GM12801 (cell line): ENCODE measurements around the gene TMEM266.

ENCODE experiments used
- TF ChIP-seq, protein P1 (sequence below): IDR thresholded peaks from one replicate; pipeline ENCODE4 v1.5.1; 2011; ENCODE audit warnings: control low read depth; ENCODE audit not compliant: insufficient read length; ENCODE audit errors: extremely low read depth

The TMEM266 gene

DNA sequence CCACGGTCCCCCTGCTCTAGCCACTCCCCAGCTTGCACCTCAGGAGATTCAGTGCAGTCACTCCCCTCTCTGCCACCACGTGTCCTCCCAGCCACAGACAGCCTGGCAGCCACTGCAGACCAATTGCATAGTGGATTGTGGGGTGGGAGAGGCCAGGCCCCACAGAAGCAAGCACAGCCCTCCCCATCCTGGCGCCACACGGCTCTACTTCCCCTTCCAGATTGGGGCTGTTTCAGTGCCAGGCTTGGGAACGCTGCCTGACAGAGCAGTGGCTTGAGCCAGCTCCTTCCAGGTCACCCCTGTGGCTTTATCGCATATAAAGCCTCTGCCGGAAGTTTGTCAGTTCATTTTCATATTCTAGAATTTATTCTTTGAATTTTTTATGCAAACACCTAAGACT lies 90.7 kb downstream of the TMEM266 start:
- TF ChIP-seq, protein P1, sequence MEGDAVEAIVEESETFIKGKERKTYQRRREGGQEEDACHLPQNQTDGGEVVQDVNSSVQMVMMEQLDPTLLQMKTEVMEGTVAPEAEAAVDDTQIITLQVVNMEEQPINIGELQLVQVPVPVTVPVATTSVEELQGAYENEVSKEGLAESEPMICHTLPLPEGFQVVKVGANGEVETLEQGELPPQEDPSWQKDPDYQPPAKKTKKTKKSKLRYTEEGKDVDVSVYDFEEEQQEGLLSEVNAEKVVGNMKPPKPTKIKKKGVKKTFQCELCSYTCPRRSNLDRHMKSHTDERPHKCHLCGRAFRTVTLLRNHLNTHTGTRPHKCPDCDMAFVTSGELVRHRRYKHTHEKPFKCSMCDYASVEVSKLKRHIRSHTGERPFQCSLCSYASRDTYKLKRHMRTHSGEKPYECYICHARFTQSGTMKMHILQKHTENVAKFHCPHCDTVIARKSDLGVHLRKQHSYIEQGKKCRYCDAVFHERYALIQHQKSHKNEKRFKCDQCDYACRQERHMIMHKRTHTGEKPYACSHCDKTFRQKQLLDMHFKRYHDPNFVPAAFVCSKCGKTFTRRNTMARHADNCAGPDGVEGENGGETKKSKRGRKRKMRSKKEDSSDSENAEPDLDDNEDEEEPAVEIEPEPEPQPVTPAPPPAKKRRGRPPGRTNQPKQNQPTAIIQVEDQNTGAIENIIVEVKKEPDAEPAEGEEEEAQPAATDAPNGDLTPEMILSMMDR: no peak

- TF ChIP-seq, protein P1: no peak
Measured at GRCh38 chr15:76150971-76151598, 91.3 kb downstream of the TMEM266 start.

GRCh38 chr15:76151599-76151974 lies 91.8 kb downstream of the TMEM266 start:
- TF ChIP-seq, protein P1: no peak

GRCh38 chr15:76152197-76152596 lies 92.4 kb downstream of the TMEM266 start:
- TF ChIP-seq, protein P1: no peak

- TF ChIP-seq, protein P1: no peak
Measured at GRCh38 chr15:76153241-76154197, 93.7 kb downstream of the TMEM266 start.

DNA sequence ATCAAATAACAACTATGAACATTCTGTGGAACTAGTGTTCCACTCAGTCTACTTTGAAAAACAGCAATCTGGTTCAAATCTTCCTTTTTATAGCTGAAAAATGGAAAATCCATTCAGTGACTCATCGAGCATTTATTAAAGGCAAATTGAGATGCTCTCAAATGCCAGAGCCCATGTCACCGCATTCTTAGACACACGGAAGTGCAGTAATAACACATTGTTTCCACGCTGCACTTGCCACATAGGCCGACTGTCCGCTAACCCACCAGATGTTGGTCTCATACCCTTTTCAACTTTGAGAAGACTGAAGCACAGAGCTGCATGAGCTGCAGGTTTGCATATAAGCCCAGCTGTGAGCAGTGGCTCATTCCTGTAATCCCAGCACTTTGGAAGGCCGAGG lies 95.9 kb downstream of the TMEM266 start:
- TF ChIP-seq, protein P1: no peak

DNA sequence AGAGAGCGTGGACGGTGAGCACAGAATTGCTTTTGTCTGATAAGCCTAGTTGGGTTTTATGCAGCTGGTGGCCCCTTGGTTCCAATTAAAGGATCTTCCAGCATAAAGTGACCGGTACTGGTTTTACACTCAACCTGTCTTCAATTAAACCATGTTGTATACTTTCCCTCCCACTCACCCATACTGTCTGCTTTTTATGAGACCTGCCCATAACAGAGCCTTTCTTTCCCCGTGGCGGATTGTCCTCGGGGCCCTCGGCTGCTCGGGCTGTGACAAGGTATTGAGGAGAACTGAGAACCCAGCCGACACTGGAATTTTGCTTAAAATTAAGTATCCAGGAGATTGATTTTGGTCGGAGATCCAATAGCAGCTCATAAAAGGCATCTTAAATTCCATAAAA lies 98.4 kb downstream of the TMEM266 start:
- TF ChIP-seq, protein P1: no peak
